ENCODE measurements around the gene CEP85.
A peak's percentile ranks its signal among the peaks of the same experiment; 100 is the strongest.

CEP85 gene

GRCh38 chr1:26252718-26253117, 18.7 kb downstream of the CEP85 start:
- no peaks in the 10 kb centered on the region for H3K27me3 Mint-ChIP-seq (ENCODE audit: low read depth)
- no peak overlapping the region for H3K27ac Mint-ChIP-seq
- peaks cover 3% of the 10 kb centered on the region for H3K4me1 Mint-ChIP-seq (ENCODE audit: low read depth)
- peaks cover 45% of the 10 kb centered on the region for H3K36me3 Mint-ChIP-seq (ENCODE audit: low read depth)
- no peak for DNase-seq (ENCODE audit: low spot score)
- no peaks in the 10 kb centered on the region for H3K9me3 Mint-ChIP-seq
- no peak overlapping the region for H3K4me3 Mint-ChIP-seq

DNA sequence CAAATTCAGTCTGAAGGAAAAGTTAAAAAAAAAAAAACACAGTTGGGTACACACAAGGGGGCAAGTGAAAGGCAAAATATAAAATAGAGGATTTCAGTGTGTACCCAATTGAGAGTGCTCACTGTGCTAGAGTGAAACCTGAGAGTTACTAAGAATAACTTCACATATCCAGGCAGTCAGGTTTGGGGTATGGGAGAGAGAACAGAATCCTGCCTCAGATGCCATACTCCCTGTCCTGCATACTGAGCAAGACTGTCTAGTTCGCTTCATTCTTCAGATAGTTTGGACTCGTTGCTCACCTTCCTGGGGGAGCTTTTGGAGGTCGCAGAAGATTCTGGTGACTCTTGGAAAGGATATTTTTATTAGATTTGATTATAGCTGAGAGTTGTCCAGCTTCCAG, 20.4 kb downstream of the CEP85 start:
- no peaks in the 10 kb centered on the region for H3K27me3 Mint-ChIP-seq (ENCODE audit: low read depth)
- no peaks in the 10 kb centered on the region for H3K9me3 Mint-ChIP-seq
- no peak for DNase-seq (ENCODE audit: low spot score)
- H3K27ac Mint-ChIP-seq = peak overlapping the region; percentile 8
- peaks cover 3% of the 10 kb centered on the region for H3K4me1 Mint-ChIP-seq (ENCODE audit: low read depth)
- no peak overlapping the region for H3K4me3 Mint-ChIP-seq
- peaks cover 53% of the 10 kb centered on the region for H3K36me3 Mint-ChIP-seq (ENCODE audit: low read depth)

DNA sequence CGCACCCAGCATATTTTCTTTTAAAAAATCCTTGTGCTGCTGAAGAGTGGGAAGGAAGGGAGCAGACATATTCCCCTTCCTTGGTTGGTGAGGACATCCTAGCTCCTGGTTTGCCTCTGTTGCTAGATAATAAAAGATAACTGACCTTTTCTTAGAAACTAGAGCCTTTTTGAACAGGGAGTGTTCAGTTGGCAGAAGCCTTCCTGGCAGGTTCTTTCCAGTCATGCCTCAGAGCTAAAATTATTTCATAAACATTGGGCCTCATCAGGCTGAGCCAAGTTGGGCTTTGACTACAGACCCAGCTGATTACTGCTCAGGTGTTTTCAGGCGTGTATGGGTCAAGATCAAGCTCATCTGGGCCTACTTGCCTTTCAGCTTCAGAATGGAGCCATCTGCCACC, 23.2 kb downstream of the CEP85 start:
- H3K9me3 Mint-ChIP-seq = no peaks in the 10 kb centered on the region
- H3K27ac Mint-ChIP-seq = no peak overlapping the region
- no peak overlapping the region for H3K4me3 Mint-ChIP-seq
- peaks cover 63% of the 10 kb centered on the region for H3K36me3 Mint-ChIP-seq (ENCODE audit: low read depth)
- no peak for DNase-seq (ENCODE audit: low spot score)
- H3K27me3 Mint-ChIP-seq (ENCODE audit: low read depth) = no peaks in the 10 kb centered on the region
- H3K4me1 Mint-ChIP-seq (ENCODE audit: low read depth) = peaks cover 5% of the 10 kb centered on the region

- H3K4me1 Mint-ChIP-seq (ENCODE audit: low read depth) = peaks cover 2% of the 10 kb centered on the region
- H3K27ac Mint-ChIP-seq = no peak overlapping the region
- H3K4me3 Mint-ChIP-seq = no peak overlapping the region
- no peaks in the 10 kb centered on the region for H3K9me3 Mint-ChIP-seq
- H3K27me3 Mint-ChIP-seq (ENCODE audit: low read depth) = no peaks in the 10 kb centered on the region
- H3K36me3 Mint-ChIP-seq (ENCODE audit: low read depth) = peaks cover 72% of the 10 kb centered on the region
- no peak for DNase-seq (ENCODE audit: low spot score)
Measured at GRCh38 chr1:26259005-26259404, 25.0 kb downstream of the CEP85 start.

DNA sequence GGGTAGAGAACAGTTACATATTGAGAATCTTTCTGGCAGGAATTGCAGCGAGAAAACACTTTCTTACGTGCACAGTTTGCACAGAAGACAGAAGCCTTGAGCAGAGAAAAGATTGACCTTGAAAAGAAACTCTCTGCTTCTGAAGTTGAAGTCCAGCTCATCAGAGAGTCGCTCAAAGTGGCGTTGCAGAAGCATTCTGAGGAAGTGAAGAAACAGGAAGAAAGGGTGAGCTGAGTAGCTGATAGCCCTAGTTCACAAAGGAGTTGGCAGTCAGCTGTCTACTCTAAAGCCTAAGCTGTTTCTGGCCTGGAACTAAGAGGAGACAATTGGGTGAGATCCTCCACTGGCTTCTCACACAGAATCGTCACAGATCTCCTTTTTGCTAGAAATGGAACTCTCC, 25.6 kb downstream of the CEP85 start:
- Mint-ChIP-seq H3K9me3 (no peaks in the 10 kb centered on the region), H3K4me3 (no peak overlapping the region), H3K27ac (peak overlapping the region; percentile 55), H3K36me3 (ENCODE audit: low read depth) (peaks cover 72% of the 10 kb centered on the region), H3K4me1 (ENCODE audit: low read depth) (peaks cover 2% of the 10 kb centered on the region), H3K27me3 (ENCODE audit: low read depth) (no peaks in the 10 kb centered on the region)
- no peak for DNase-seq (ENCODE audit: low spot score)

DNA sequence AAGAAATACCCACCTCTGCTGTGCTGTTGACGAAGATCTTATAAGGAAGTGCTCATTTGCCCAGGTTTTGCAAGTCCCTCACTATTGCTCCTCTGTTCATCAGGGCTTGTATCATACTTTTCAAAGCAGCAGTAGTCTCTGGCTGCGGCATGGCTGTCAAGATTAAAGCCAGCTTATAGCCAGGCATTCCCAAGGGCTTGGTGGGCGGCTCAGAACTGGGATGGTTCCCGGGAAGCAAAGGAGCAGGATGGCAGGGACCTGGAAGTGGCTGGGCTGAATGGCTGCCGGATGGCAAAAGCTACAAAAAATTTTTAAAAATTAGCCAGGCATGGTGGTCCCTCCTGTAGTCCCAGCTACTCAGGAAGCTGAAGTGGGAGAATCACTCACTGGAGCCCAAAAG, 29.2 kb downstream of the CEP85 start:
- Mint-ChIP-seq H3K4me3 (no peak overlapping the region), H3K27ac (no peak overlapping the region), H3K4me1 (ENCODE audit: low read depth) (peaks cover 4% of the 10 kb centered on the region), H3K9me3 (peaks cover 4% of the 10 kb centered on the region), H3K36me3 (ENCODE audit: low read depth) (peaks cover 71% of the 10 kb centered on the region), H3K27me3 (ENCODE audit: low read depth) (no peaks in the 10 kb centered on the region)
- DNase-seq (ENCODE audit: low spot score) = no peak

GRCh38 chr1:26265405-26265804, 31.4 kb downstream of the CEP85 start:
- DNase-seq (ENCODE audit: low spot score) = no peak
- peaks cover 76% of the 10 kb centered on the region for H3K36me3 Mint-ChIP-seq (ENCODE audit: low read depth)
- peaks cover 2% of the 10 kb centered on the region for H3K4me1 Mint-ChIP-seq (ENCODE audit: low read depth)
- H3K27ac Mint-ChIP-seq = no peak overlapping the region
- H3K27me3 Mint-ChIP-seq (ENCODE audit: low read depth) = no peaks in the 10 kb centered on the region
- H3K9me3 Mint-ChIP-seq = peaks cover 17% of the 10 kb centered on the region
- no peak overlapping the region for H3K4me3 Mint-ChIP-seq

DNA sequence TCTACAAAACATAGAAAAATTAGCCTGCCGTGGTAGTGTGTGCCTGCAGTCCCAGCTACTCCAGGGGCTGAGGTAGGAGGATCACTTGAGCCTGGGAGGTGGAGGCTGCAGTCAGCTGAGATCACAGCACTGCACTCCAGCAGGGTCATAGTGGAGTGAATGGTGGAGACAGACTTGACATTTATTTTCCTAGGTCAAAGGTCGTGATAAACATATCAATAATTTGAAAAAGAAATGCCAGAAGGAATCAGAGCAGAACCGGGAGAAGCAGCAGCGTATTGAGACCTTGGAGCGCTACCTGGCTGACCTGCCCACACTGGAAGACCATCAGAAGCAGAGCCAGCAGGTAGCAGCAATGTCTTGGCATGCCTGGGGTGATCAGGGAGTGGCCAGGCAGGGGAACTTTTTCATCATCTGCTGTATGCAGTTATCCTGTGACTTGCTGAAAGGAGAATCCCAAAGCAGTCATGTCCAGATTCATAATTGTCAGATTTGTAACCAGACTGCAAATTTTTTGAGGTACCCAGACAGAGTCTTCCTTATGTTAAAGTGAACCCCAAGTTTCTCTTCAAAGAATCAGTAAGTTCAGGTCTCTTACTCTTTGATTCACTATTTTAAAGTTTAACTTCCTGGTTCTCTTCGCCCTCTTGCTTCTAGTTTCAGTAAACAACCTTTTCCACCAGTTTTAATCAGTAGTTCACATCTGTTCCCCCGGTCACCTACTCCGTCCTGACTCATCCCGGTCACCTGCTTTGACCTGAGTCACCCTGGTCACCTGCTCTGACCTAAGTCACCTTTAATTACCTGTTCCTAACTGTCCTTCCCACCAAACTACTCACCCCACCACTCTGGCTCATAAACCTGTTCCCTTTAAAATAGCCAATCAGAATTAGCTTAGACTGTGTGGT, 34.5 kb downstream of the CEP85 start:
- Mint-ChIP-seq H3K36me3 (ENCODE audit: low read depth) (peaks cover 71% of the 10 kb centered on the region), H3K4me1 (ENCODE audit: low read depth) (peaks cover 2% of the 10 kb centered on the region), H3K9me3 (peaks cover 17% of the 10 kb centered on the region), H3K27ac (no peak overlapping the region), H3K4me3 (no peak overlapping the region), H3K27me3 (ENCODE audit: low read depth) (no peaks in the 10 kb centered on the region)
- no peak for DNase-seq (ENCODE audit: low spot score)

GRCh38 chr1:26269198-26269550, 35.2 kb downstream of the CEP85 start:
- no peak for DNase-seq (ENCODE audit: low spot score)
- Mint-ChIP-seq H3K36me3 (ENCODE audit: low read depth) (peaks cover 68% of the 10 kb centered on the region), H3K27ac (no peak overlapping the region), H3K27me3 (ENCODE audit: low read depth) (no peaks in the 10 kb centered on the region), H3K9me3 (peaks cover 17% of the 10 kb centered on the region), H3K4me1 (ENCODE audit: low read depth) (peaks cover 2% of the 10 kb centered on the region), H3K4me3 (no peak overlapping the region)

GRCh38 chr1:26274801-26275425, 40.9 kb downstream of the CEP85 start:
- no peak overlapping the region for H3K4me3 Mint-ChIP-seq
- H3K27me3 Mint-ChIP-seq (ENCODE audit: low read depth) = no peaks in the 10 kb centered on the region
- H3K4me1 Mint-ChIP-seq (ENCODE audit: low read depth) = peaks cover 44% of the 10 kb centered on the region
- no peaks in the 10 kb centered on the region for H3K9me3 Mint-ChIP-seq
- peak overlapping the region; percentile 12 for H3K27ac Mint-ChIP-seq
- no peak for DNase-seq (ENCODE audit: low spot score)
- H3K36me3 Mint-ChIP-seq (ENCODE audit: low read depth) = peaks cover 63% of the 10 kb centered on the region

DNA sequence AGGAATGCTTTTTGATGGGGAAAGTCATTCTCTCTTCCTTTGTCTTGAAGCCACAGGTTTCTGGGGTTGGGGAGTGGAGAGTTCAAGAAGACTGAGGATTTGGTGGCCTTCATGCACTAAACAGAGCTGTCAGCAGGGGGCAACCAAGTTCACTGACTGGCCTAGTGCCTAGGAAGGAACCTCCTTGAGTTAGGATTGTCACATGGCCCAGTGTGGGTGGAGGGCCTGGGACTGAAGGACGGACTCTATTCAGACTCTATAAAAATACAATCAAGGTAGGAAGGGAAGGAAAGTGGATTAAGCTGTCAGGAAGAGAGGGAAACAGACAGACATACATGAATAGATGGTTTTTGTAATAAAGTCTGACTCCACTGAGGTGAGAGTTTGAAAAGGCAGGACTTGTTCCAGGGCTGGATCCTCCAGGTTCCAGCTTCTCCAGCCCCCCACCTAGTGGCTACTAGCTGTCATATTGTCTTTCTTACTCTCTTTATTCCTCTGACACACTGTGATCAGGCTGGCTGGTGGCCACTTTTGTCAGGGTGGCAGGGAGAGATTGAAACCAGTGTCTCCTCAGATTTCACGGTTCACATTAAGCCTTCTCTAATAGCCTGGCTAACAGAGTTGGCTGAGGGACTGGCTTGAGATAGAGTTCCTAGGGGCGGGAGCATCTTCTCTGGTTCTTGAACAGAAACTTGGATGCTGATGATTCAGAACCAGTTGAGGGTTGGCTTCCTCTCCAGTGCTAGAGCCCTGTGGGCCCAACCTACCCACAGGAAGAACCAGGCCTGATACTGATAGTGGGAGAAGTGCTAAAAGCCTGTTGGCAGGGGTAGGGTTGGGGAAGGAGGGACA, 41.8 kb downstream of the CEP85 start:
- DNase-seq (ENCODE audit: low spot score) = peak; percentile 83
- H3K36me3 Mint-ChIP-seq (ENCODE audit: low read depth) = peaks cover 60% of the 10 kb centered on the region
- peak overlapping the region; percentile 74 for H3K4me3 Mint-ChIP-seq
- H3K4me1 Mint-ChIP-seq (ENCODE audit: low read depth) = peaks cover 44% of the 10 kb centered on the region
- H3K9me3 Mint-ChIP-seq = no peaks in the 10 kb centered on the region
- peak overlapping the region; percentile 96 for H3K27ac Mint-ChIP-seq
- H3K27me3 Mint-ChIP-seq (ENCODE audit: low read depth) = no peaks in the 10 kb centered on the region

DNA sequence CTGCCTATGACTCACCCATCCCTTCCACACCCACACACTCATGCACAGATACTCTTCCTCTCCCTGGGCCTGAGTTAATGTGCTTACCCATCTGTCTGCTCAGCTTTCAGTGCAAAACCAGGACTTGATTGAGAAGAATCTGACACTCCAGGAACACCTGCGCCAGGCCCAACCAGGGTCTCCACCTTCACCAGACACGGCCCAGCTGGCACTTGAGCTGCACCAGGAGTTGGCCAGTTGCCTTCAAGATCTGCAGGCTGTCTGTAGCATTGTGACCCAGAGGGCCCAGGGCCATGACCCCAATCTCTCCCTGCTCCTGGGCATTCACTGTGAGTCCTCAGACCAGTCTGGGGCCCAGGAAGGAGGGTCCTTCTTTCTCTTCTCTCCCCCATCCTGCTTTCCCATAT, 42.4 kb downstream of the CEP85 start:
- no peaks in the 10 kb centered on the region for H3K27me3 Mint-ChIP-seq (ENCODE audit: low read depth)
- DNase-seq (ENCODE audit: low spot score) = no peak
- H3K36me3 Mint-ChIP-seq (ENCODE audit: low read depth) = peaks cover 63% of the 10 kb centered on the region
- no peaks in the 10 kb centered on the region for H3K9me3 Mint-ChIP-seq
- peak overlapping the region; percentile 74 for H3K4me3 Mint-ChIP-seq
- peak overlapping the region; percentile 96 for H3K27ac Mint-ChIP-seq
- peaks cover 50% of the 10 kb centered on the region for H3K4me1 Mint-ChIP-seq (ENCODE audit: low read depth)

- Mint-ChIP-seq H3K36me3 (ENCODE audit: low read depth) (peaks cover 62% of the 10 kb centered on the region), H3K4me3 (peak overlapping the region; percentile 74), H3K4me1 (ENCODE audit: low read depth) (peaks cover 54% of the 10 kb centered on the region), H3K27ac (peak overlapping the region; percentile 96), H3K27me3 (ENCODE audit: low read depth) (no peaks in the 10 kb centered on the region), H3K9me3 (no peaks in the 10 kb centered on the region)
- no peak for DNase-seq (ENCODE audit: low spot score)
Measured at GRCh38 chr1:26277261-26277661, 43.3 kb downstream of the CEP85 start.

DNA sequence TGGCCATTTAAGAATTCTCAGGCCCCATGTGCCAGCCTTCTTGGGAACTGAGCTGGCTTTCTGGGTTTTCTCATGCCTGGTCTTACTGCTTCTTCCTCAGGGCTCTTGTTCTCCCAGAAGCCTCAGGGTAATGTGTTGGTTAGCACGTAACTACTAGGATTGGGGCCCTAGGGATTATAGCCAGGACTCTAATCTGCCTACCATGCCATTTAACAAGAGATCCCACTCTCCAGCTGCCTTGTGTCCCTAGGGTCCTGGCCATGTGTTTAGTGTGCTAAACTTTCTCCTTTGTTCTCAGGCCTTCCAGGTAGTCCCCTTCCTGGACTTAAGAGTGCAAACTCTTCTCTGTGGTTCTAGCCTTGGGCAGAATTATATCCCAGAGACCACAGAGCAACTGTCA, 43.7 kb downstream of the CEP85 start:
- peak overlapping the region; percentile 85 for H3K4me3 Mint-ChIP-seq
- no peaks in the 10 kb centered on the region for H3K9me3 Mint-ChIP-seq
- peaks cover 58% of the 10 kb centered on the region for H3K4me1 Mint-ChIP-seq (ENCODE audit: low read depth)
- no peaks in the 10 kb centered on the region for H3K27me3 Mint-ChIP-seq (ENCODE audit: low read depth)
- peaks cover 65% of the 10 kb centered on the region for H3K36me3 Mint-ChIP-seq (ENCODE audit: low read depth)
- DNase-seq (ENCODE audit: low spot score) = no peak
- peak overlapping the region; percentile 96 for H3K27ac Mint-ChIP-seq
